Measurements from ENCODE around the gene PRKCZ. TPM values are rescaled to one million over a fixed set of nuclear protein-coding genes. Genes with fewer than 3 reads are reported as not detected.

PRKCZ gene
- total and polyA plus RNA-seq, 9 of the 15 experiments (the other 6 are each of a cell fraction or from before 2014, with no cell fraction given), result 0.07 to 3.1 (median 1.3) TPM

GRCh38 chr1:2194898-2195673 lies 144.9 kb downstream of the PRKCZ start (continued):
- TF ChIP-seq UBTF (IDR thresholded peaks at IDR 0.05; ENCODE audit: borderline replicate concordance in 1 of 2, low read depth in 2 of 2, low read length in 2 of 2) (no peak; a peak in 1 of 4 replicates), ZBTB7A (IDR thresholded peaks at IDR 0.05; ENCODE audit: borderline replicate concordance, control insufficient read depth, low read depth, low read length) (peak; percentile 100), BRD9 (IDR thresholded peaks at IDR 0.05; ENCODE audit: low read depth, partially characterized antibody) (peak; percentile 94), ZNF589 (CRISPR knock-in tag; IDR thresholded peaks at IDR 0.05; ENCODE audit: low read depth) (peak; percentile 63; the same call in 1 of the 2 replicates), SMAD1 (IDR thresholded peaks at IDR 0.05; ENCODE audit: low read depth, low read length, partially characterized antibody) (peak; percentile 17), RBFOX2 (IDR thresholded peaks at IDR 0.05; ENCODE audit: low read depth, low read length) (peak; percentile 82), CC2D1A (IDR thresholded peaks at IDR 0.05) (peak; percentile 88), ZNF764 (CRISPR knock-in tag; IDR thresholded peaks at IDR 0.05; ENCODE audit: low read depth) (peak; percentile 74), RBBP5 (IDR thresholded peaks at IDR 0.05; ENCODE audit: borderline replicate concordance, insufficient read depth, low read length, poor library complexity, severe bottlenecking) (peak; percentile 37), TGIF2 (CRISPR knock-in tag; IDR thresholded peaks at IDR 0.05) (0 out of 2 replicates have a peak, but pooled peaks have one; percentile 74), VEZF1 (CRISPR knock-in tag; IDR thresholded peaks at IDR 0.05) (peak; percentile 98), PTTG1 (tag; IDR thresholded peaks at IDR 0.05; ENCODE audit: low read depth) (no peak), LEF1 (IDR thresholded peaks at IDR 0.05) (peak; percentile 20; the same call in 1 of the 2 replicates), POLR2B (IDR thresholded peaks at IDR 0.05; ENCODE audit: low read depth, partially characterized antibody) (peak; percentile 58), CREB3L1 (IDR thresholded peaks at IDR 0.05; ENCODE audit: borderline replicate concordance, low read depth) (peak; percentile 57; the same call in 1 of the 2 replicates), NFIC (IDR thresholded peaks at IDR 0.05) (peak; percentile 87), ATF7 (IDR thresholded peaks at IDR 0.05) (peak; percentile 77), PATZ1 (CRISPR knock-in tag; IDR thresholded peaks at IDR 0.05; ENCODE audit: borderline replicate concordance) (peak; percentile 56; the same call in 1 of the 2 replicates), KAT8 (IDR thresholded peaks at IDR 0.05; ENCODE audit: low read depth) (no peak), CBX5 (IDR thresholded peaks at IDR 0.05; ENCODE audit: borderline replicate concordance, low read depth) (no peak)
